ENCODE data around the gene CASZ1.

The CASZ1 gene

DNA sequence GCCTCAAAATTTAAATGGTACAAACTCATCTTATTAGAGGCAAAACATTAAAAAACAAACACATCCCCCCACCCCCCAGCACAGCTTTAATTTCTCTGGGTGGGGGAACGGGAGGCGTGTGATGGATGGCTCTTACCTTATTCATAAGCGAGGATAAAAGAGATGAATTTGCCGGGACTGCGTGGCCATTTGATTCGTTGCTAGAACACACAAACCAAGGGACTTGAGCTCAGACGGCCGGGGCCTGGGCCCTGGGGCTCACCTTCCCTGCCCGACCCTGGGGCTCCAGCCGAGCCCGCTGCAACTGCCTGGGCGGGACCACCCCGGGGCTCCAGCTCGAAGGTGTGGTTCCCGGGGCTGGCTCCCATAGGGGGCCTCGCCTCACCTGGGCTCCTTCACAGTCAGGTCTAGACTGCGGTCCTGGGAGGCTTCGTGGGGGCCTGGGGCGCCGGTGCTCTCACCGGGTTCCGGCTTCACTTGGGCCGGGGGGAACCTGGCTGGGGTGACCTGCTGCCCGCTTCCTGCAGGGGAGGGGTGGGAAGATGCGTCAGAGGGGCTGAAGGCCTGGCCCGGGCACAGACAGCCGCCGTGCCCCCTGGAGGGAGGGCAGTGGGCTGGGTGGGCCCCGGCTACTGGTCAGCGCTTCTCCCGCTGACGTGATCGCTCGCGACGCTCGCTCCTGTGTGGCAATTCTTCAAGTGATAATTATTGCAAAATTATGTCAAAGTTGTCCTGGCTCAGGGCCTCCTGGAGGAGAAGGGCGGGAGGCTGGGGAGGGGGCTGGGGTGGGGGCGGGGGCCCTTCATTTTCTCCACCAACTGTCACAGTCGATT, 145.7 kb downstream of the CASZ1 start:
- no peak for DNase-seq

DNA sequence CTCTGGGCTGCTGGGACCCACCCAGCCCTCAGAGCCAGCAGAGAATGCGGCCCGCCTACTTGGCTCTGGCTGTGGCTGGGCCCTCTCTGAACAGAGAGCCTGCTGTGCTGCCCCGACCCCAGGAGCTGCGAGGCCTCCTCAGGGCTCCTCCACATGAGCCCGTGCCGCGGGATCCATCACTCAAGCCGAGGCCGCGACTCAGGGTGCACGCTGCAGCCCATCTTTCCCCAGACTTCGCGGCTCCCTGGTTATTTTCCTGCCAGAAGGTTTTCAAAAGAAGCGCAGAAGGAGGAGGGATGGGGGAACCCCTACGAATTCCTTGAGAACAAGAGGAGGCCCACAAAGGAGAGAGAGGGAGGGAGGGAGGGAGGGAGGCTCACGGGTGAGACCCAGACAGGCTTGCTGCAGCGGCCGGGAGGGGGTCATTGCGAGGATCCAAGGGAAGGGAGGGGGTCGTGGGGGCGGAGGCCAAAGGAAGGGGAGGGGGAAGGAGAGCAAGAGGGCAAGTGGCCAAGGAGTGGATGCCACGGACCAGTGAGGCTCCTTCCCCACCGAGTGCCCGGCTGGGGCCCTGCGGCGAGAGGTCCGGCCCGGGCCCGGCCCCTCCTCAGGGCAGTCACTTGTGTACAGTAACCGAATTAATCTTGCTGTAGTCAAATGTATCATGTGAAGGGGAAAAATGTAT, 146.8 kb downstream of the CASZ1 start:
- no peak for DNase-seq

DNA sequence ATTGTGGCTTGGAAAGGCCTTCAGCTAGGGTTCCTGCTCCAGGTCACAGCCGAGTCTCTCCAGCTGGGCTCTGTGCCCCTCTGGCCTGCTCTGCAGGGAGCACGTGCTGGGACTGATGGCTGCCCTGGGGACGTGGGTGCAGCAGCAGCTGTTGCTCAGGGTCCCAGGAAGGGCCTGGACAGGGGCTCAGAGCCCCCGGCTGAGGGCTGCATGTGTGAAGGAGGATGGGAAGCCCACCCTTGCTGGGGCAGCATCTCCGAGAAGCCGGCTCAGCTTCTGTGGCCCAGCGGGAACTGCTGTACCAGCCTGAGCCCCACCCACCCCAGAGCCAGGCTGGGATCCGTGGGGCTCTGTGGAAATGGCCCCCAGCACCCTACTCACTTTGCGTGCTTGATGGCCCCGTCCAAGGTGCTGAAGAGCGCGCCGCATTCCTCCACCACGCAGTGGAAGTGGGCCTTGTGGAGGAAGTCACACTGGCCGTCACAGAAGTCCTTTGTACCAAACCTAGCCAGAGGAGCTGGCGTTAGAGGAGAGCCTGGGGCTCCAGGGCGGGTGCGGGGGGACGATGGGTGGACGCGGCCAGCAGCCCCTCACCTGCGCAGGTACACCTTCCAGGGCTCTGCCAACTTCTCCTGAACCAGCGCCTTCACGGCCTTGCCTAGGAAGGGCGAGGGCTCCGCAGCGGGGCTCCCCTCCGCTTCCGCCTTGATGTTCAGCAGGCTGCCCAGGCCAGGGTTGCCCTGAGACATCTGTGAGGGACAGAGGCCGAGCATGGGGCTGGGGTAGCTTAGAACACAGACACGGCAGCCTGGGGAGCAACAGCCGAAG, 147.5 kb downstream of the CASZ1 start:
- DNase-seq = no peak

DNA sequence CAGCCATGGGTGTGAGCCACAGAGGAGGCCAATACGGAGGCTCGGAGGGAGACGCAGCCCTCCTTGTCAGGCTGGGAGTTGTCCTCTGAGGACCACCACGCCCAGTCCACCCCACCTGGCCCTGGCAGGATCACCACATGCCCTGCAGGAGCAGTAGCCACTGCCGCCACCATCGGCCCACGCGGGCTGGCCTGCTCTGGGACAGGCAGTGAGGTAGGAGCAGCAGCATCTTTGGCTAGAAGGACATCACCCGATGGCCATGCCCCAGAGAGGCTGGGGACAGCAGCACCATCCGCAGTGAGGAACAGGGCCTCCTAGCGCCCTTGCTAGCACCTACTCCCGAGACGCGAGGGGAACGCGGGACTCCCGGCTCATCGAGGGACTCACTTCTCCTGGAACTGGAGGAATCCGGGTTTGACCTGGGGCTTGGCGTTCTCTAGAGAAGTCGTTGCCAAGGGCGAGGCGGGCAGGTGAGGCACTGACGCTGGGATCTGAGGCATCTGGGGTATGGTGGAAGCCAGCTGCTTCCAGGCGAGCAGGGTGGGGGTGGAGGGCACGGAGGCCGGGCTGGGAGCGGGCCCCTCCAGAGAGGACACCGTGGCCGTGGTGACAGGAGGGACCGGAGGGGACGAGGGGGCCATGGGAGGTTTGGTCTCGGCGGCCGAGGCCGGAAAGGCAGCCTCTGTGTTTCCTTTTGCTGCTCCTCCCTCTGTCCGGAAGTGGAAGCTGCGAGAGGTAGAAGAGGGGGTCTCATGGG, 148.9 kb downstream of the CASZ1 start:
- no peak for DNase-seq

DNA sequence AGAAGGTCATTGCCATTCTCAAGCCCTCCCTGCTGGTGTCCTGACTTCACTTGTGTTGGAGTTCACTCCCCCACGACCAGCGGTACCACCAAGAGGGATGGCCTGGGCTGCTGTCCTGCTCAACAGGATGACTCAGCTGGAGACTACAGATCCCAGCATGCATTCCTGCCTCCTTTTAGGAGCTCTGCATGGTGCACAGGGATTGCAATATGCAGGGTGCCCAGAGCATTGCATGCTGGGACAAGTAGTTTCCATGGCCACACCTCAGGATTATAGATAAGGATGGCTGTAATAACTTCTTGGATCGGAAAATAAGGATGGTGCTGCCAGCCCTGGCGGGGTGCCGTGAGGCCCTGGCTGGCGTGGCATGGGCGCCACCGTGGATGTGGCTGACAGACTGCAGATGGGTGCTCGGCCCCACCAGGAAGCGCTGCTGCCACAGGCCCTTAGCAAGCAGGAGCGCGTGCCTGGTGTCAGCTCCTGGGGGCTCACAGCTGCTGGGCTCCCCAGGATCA, 150.0 kb downstream of the CASZ1 start:
- no peak for DNase-seq

DNA sequence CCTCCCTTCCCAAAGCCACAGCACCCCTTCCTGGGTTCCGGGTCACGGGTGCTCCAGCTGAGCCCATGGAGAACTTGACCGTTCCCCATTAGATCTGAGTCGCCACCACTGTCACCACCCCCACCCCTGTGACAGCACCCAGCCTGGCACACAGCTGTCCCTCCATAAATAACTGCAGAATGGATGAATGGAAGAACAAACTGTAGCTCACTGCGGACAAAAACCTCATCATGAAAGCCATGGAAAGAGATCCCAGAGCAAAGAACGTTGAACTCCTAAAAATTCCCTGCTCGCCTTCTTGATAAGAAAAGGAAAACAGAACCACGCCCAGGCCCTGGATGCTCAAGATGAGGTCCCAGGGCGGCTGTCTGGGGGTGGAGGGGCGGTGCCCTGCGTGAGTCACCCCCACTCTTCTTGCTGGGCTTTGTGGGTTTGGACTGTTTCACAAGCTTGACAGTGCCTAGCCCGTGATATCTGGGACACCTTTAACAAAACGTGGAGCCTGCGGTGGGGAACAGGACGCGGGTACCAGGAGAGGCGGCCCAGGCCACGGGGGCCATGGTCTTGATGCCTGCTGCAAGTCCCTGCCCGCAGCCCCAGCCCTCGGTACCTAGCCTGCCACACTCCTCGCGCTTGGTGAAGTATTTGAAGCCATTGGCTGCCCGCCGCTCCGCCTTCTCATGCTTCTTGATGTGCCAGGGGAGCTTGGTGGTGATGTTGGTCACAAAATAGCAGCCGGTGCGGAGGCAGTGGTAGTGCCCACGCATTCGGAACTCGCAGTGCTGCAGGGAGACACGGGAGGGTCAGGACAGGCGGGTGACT, 151.9 kb downstream of the CASZ1 start:
- no peak for DNase-seq

DNA sequence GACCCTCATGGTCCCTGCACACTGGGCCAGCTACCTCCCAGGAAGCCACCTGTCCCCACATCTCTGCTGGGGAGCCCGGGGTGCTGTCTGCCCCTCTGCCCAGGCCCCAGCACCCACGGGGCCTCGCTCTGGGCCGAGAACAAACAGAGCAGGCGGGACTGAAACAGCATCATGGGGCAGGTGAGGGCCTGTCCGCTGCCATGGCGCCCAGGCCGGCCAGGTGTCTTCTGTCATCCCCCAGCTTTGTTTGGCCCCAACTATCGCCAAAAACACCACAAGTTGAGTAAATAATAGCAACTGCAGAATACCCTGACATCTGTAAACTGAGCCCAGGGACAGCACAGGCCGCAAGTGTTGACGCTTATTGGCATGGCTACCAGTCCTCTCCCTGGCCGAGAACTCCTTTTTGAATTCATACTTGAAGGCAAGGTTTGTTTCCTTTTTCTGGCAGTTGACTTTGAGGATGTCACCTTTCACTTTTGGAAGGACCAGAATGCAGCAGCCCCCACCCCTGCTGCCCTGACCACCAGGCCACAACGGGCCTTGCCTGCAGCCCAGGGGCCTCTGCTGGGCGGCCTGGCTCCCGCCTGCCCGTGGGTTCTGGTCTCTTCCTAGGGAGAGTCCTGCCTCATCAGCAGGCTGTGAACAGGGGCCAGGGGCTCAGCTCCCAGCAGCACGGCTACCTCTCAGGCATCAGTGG, 152.7 kb downstream of the CASZ1 start:
- no peak for DNase-seq

DNA sequence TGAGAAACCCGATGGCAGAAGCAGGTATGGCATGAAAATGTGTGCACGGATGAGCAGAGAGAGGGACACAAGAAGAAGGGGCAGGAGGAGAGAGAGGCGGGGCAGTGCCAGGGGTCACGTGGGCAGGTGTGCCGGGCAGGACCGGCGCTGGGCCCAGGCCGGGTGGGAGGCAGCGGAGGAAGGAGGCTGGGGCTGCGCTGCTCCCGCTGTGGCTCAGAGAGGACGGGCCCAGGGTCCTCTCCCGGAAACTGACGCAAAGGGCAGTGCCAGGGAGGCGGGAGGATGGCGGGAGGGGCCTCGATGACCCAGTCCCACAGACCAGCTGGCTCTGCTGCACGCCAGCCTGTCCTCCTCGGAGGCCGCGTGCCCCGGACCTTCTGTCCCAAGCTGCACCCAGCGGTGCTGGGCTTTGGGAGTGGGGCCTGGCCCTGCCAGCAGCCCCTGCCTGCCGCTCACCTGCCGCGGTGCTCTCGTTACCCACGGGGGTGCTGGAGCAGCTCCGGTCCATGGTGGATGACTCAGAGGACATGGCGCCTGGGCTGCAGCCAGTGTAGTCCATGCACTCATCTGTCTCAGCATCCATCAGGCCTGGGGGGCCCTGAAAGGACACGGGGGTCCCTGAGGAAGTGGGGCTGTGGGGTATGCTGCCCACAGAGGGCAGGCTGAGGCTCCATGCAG, 153.9 kb downstream of the CASZ1 start:
- DNase-seq = no peak

DNA sequence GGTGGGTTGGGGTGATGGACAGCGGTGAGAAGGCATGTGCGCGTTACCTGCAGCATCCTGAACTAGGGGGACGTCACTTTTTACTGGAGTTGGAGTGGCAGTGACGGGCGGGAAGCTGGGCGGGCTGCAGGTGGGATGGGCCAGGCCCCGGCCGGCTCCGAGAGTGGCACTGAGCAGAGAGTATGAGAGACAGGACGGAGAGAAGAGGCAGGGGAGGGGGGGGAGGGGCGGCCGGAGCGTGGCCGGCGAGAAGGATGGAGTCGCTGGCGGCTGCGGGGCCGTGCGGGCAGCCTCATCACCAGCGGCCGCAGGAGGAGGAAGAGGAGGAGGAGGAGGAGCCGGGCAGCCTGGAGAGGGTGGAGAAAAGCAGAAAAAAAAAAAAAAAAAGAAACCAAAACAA, 154.5 kb downstream of the CASZ1 start:
- no peak for DNase-seq

DNA sequence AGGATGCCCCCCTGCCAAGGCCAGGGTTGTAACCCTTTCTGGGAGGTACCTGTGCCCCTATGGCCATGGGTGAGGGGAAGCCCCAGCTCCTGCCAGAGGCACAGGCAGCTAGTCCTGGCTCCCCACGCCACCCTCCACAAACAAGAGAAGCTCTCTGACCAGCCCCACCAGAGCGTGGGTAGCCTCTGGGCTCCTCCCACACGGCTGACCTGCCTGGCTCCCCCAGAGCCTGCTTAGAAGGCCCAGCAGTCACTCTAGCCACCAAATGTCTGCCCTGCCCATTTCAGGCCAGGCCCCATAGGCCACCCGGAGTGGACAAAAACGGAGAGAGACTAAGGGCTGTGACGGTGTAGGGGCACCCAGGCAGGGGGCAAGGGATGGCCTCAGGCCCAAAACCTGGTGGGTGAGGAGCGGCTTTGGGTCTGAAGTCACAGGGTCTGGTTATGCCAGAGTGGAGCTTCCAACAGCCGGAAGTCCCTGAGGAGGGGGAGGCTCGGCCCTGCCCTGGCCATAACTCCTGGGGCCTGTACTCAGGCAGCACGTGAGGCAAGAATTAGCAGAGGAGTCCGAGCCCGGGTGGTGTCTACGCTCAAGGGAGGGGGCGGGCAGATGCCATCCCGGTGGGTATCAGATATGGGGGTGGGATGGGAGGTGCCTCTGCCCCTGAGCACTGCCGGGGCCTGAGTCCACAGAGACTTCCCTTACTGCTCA, 155.4 kb downstream of the CASZ1 start:
- DNase-seq = no peak

DNA sequence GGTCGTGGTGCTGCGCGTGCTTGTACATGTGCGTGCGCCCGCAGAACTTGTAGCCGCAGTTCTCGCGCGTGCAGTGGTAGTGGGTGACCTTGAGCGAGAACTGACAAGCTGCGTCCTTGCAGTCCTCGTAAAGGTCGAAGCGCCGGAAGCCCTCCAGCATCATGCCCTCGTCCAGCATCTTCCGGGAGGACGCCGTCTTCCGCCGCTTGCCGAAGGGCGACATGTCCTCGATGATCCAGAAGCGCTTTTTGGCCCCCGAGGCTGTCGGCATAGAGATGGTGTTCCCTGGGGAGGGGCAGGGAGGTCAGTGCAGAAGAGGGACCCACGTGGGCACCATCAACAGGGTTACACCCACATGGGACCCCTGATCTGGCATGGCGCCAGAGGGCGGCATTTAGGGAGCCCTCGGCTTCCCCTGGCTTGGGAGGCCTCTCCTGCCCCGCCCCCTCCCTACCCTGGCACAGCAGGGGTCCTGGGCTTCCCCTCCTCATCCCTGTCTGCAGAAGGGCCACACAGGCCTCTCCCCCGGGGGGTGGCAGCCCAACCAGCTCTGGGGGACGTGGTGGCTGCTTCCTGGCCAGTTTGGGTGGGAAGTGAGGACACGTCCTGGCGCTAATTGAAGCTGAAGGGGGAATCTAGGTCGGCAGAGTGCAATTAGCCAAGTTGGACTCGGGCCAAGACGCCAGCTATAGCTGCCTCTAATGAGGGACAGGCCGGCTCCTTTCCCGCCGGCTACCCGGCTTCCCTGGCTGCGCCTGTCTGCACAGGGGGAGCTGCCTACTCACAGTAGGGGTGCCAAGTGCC, 156.5 kb downstream of the CASZ1 start:
- DNase-seq = no peak

DNA sequence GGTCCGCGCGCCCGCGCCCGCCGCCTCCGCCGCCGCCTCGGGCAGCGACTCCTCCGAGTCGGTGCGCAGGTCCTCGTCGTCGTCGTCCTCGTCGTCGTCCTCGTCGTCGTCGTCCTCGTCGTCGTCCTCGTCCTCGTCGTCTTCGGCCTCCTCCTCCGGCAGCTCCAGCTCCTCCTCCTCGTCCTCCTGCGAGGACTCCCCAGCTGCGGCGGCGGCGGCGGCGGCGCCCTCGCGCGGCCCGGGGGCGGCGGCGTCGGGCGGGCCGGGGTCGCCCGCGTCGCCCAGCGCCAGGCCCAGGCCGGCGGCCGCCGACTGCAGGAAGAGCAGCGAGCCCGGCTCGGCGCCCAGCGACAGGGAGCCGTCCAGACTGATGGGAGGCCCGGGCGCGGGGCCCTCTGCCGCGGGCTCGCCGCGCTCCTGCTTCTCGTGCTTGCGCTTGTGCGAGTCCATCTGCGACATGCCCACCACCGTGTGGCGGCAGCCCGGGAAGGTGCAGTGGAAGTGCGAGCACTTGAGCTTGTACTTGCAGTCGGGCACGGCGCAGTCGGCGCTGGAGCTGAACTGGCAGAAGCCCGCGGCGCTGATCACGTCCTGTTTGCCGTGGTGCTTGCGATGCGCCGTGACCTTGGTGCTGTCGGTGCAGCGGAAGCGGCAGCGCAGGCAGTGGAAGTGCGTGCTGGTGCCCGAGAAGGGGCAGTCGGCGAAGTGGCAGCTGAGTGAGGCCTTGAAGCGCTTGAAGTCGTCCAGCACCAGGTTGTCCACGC, 157.3 kb downstream of the CASZ1 start:
- no peak for DNase-seq

DNA sequence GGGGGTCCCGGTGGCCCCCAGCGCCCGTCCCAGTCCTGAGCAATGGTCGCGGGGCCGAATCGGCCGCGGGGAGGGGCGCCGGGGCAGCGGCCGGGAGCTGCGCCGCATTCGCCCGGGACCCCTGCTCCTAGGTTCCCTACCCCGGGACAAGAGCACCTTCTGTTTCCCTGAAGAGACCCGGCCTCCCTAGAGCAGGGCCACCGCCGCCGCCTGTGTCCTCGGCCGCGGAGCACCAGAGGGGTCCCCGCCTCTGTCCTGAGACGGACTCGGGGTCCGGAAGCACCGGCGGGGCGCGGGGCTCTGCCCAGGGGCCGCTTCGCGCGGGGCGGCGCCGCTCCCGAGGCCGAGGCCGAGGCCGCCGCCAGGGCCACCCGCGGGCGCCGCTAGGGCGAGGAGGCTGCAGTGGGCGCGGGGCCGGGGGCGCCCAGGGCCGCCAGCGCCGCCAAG, 157.9 kb downstream of the CASZ1 start:
- no peak for DNase-seq

DNA sequence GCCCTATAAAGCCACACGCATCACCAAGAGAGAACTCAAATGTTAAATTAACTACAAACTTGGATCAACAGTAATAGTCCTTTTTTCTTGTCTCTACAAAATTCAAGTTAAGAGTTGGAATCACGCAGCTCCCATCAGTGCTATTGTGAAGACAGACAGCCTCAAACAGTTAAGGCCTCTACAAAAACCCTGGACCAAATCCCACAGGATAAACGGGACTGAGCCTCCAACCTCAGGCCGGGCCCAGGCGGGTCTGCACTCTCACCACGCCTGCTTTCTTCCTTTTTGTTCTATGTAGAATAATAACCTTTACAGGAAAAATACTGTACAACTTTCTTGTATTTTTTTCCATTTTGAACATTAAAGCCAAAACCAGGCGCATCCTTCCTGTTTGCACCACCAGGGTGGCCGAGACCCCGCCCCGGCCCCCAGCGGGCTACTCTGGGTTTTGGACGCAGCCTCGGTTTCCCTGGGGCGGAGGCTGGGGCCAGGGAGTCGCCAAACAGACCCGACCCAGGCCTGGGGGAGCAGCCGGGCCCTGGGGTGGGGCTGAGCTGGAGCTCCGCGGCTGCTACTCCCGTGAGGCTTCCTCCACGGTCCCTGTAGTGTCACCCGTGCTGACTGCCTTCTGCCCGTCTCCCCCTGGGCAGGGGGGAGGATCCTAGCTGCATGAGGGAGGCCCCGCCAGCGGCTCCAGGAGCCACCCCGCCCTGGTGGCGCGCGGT, 158.4 kb downstream of the CASZ1 start:
- no peak for DNase-seq

DNA sequence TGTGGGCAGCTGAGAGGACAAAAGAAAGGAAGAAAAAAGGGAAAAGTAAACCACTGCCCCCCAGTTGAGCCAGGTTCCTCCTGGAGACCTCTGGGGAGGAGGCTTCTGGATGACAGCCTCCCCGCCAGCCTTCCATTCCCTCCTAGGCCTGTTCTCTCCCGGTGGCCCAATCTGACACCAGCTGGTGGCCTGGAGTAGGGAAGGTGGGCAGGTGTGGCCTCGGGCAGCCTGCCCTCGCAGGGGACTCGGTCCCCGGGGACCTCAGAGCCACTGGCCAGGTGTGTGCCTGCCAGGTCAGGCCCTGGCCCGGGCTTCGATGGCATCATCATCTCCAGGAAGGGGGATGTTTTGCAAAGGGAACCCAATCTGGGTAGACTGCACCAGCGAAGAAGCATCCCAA, 159.0 kb downstream of the CASZ1 start:
- no peak for DNase-seq

DNA sequence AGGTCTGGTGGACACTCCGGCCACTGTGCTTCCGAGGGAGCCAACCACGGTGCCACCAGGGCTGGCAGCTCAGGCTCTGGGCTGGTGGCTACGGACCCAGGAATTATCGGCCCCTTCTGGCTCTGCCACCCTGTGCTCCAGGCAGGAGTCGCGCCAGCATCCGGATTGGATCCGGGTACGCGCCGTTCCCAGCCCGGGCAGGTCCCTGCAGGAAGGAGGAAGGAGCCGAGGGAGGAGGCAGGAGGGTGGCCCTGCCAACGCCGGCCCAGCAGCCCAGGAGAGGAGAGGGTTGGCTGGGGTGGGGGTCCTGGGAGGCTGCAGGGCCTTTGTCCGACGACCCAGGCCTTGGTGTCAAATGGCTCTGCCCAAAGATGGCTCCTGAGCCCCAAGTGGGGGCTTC, 160.5 kb downstream of the CASZ1 start:
- no peak for DNase-seq
